ENCODE measurements around the gene TNFAIP8.

DNA sequence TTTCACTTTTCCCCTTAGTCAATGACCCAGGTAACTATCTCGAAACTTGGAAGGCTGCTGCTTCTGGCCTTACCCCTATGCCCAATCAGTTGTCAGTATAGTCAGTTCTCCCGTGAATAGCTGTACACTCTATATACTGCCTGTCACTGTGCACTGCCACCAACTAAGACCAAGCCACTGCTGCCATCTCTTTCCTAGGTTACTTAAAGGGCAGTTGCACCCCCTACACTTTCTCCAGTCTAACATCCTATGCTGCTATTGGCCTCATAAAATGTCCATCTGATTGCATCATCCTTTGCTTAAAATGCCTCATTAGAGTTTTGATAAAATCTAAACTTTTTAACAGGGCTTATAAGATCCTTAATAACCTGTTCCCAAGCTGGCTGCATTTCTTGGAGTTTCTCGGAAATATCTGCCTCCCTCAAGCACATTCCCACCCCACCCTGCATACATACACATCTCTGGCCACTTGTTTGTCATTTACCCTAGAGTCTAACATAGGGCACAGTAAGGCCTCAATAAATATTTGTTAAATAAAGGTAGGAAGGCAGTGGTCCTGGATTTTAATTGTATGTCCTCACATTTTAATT, 32.8 kb upstream of the TNFAIP8 start:
- TF ChIP-seq, protein P1, sequence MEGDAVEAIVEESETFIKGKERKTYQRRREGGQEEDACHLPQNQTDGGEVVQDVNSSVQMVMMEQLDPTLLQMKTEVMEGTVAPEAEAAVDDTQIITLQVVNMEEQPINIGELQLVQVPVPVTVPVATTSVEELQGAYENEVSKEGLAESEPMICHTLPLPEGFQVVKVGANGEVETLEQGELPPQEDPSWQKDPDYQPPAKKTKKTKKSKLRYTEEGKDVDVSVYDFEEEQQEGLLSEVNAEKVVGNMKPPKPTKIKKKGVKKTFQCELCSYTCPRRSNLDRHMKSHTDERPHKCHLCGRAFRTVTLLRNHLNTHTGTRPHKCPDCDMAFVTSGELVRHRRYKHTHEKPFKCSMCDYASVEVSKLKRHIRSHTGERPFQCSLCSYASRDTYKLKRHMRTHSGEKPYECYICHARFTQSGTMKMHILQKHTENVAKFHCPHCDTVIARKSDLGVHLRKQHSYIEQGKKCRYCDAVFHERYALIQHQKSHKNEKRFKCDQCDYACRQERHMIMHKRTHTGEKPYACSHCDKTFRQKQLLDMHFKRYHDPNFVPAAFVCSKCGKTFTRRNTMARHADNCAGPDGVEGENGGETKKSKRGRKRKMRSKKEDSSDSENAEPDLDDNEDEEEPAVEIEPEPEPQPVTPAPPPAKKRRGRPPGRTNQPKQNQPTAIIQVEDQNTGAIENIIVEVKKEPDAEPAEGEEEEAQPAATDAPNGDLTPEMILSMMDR (IDR thresholded peaks at IDR 0.05) = no peak
- no peak for TF ChIP-seq POLR2AphosphoS5 (IDR thresholded peaks at IDR 0.05; ENCODE audit: low read depth, low read length)
- TF ChIP-seq, protein P2, sequence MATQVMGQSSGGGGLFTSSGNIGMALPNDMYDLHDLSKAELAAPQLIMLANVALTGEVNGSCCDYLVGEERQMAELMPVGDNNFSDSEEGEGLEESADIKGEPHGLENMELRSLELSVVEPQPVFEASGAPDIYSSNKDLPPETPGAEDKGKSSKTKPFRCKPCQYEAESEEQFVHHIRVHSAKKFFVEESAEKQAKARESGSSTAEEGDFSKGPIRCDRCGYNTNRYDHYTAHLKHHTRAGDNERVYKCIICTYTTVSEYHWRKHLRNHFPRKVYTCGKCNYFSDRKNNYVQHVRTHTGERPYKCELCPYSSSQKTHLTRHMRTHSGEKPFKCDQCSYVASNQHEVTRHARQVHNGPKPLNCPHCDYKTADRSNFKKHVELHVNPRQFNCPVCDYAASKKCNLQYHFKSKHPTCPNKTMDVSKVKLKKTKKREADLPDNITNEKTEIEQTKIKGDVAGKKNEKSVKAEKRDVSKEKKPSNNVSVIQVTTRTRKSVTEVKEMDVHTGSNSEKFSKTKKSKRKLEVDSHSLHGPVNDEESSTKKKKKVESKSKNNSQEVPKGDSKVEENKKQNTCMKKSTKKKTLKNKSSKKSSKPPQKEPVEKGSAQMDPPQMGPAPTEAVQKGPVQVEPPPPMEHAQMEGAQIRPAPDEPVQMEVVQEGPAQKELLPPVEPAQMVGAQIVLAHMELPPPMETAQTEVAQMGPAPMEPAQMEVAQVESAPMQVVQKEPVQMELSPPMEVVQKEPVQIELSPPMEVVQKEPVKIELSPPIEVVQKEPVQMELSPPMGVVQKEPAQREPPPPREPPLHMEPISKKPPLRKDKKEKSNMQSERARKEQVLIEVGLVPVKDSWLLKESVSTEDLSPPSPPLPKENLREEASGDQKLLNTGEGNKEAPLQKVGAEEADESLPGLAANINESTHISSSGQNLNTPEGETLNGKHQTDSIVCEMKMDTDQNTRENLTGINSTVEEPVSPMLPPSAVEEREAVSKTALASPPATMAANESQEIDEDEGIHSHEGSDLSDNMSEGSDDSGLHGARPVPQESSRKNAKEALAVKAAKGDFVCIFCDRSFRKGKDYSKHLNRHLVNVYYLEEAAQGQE (IDR thresholded peaks at IDR 0.05; ENCODE audit: insufficient read depth in 1 of 2, low read depth in 2 of 2, low read length in 1 of 2) = no peak
- no peak for TF ChIP-seq SIN3A (IDR thresholded peaks at IDR 0.05; ENCODE audit: borderline replicate concordance, insufficient read depth, low read depth, low read length)
- TF ChIP-seq TCF7L2 (IDR thresholded peaks at IDR 0.05; ENCODE audit: low read depth, low read length) = no peak
